K562 (cell line): ENCODE measurements around the gene LGR6. TPM values are rescaled to one million over a fixed set of nuclear protein-coding genes. Genes with fewer than 3 reads are reported as not detected.

Experiments used
- ATAC-seq: fragments of 200-7000 bp; cut with Tn5 transposase; 3 replicates; pipeline ENCODE4 v1.9.1; 2020; ENCODE audit warnings: moderate library complexity
- BruUV-seq: library from RNA; stranded (reverse); fragments of 400-500 nt; replicated peaks from 2 replicates; lab custom pipeline; 2021; lab: Mats Ljungman, UMichigan
- CTCF ChIA-PET: fragments of 300-600 bp; formaldehyde crosslinking; extraction: SDS; loops from one replicate; lab custom pipeline; 2021; ENCODE audit warnings: low intra/inter-chr PET ratio; lab: Yijun Ruan, JAX
- POLR2A ChIA-PET: fragments of 300-600, 350-650 bp; sonication (Branson Sonifier 250); formaldehyde crosslinking; extraction: SDS; loops from one replicate; lab custom pipeline; 2021; ENCODE audit warnings: antibody characterized with exemption, inconsistent platforms; lab: Yijun Ruan, JAX
- DNase-seq, 4 experiments: peaks; one replicate each; pipeline versions ENCODE4 v3.0.0 to v3.0.0-alpha.2; 2011 to 2018; ENCODE audit warnings: low spot score in 3 of 4, mixed read lengths in 3 of 4; ENCODE audit errors: extremely low read depth in 1 of 4
- FAIRE-seq: peaks from 2 replicates; lab custom pipeline; 2011; peaks lifted over from hg19 to GRCh38; lab: Jason Lieb, UNC
- H2AFZ ChIP-seq: 2 replicates; pipeline ENCODE4 v1.6.0; 2011; ENCODE audit warnings: low read depth, low read length, control low read depth, inconsistent platforms
- H3K27ac ChIP-seq: fragments of 200-600 bp; 3 replicates; pipeline ENCODE4 v1.8.0; 2011; ENCODE audit warnings: low read depth, mild to moderate bottlenecking, control low read depth, inconsistent platforms, low read length, moderate library complexity, mixed read lengths; ENCODE audit errors: extremely low read depth
- H3K27me3 ChIP-seq, 2 experiments: fragments of 300-600 bp in 1 of 2; 2 replicates in 1 of 2; 3 replicates in 1 of 2; pipeline versions ENCODE4 v1.6.0 to v1.8.0; 2011; ENCODE audit warnings: inconsistent platforms in 2 of 2, low read length in 2 of 2, mild to moderate bottlenecking in 1 of 2, mixed read lengths in 1 of 2, moderate library complexity in 1 of 2; ENCODE audit not compliant: control insufficient read depth in 2 of 2, insufficient read depth in 2 of 2
- H3K36me3 ChIP-seq: fragments of 300-600 bp; 3 replicates; pipeline ENCODE4 v1.8.0; 2011; ENCODE audit warnings: mild to moderate bottlenecking, low read length, inconsistent platforms; ENCODE audit not compliant: control insufficient read depth, insufficient read depth
- H3K4me1 ChIP-seq, 2 experiments: fragments of 200-600 bp in 1 of 2; replicated peaks in 1 of 2; 2 replicates in 1 of 2; 3 replicates in 1 of 2; pipeline versions ENCODE4 v1.5.1 to v1.8.0; 2011; ENCODE audit warnings: inconsistent platforms in 2 of 2, low read length in 2 of 2, mild to moderate bottlenecking in 1 of 2, mixed read lengths in 1 of 2, moderate library complexity in 1 of 2; ENCODE audit not compliant: control insufficient read depth in 2 of 2, insufficient read depth in 2 of 2
- H3K4me2 ChIP-seq: 2 replicates; pipeline ENCODE4 v1.6.1; 2011; ENCODE audit warnings: low read length, control low read depth, inconsistent platforms, mixed read lengths; ENCODE audit not compliant: insufficient read depth
- H3K4me3 ChIP-seq: fragments of 200-600 bp; sonication (generic), shearing (Covaris generic); 2 replicates; pipeline ENCODE4 v1.5.1; 2016; ENCODE audit warnings: control low read depth, inconsistent platforms
- H3K79me2 ChIP-seq: fragments of 200-600 bp; 3 replicates; pipeline ENCODE4 v1.8.0; 2011; ENCODE audit warnings: low read length, inconsistent platforms; ENCODE audit not compliant: control insufficient read depth, insufficient read depth
- H3K9ac ChIP-seq, 2 experiments: 2 replicates each; pipeline versions ENCODE4 v1.6.0 to v1.6.1; 2011; ENCODE audit warnings: low read depth in 2 of 2, low read length in 2 of 2, control low read depth in 1 of 2, inconsistent platforms in 1 of 2, mild to moderate bottlenecking in 1 of 2, mixed read lengths in 1 of 2; ENCODE audit not compliant: insufficient read depth in 1 of 2
- H3K9me1 ChIP-seq: one replicate; pipeline ENCODE4 v1.6.0; 2011; ENCODE audit warnings: inconsistent platforms, mild to moderate bottlenecking, low read length, moderate library complexity; ENCODE audit not compliant: control insufficient read depth, insufficient read depth
- H3K9me3 ChIP-seq: replicated peaks from 2 replicates; pipeline ENCODE4 v1.5.1; 2011; ENCODE audit warnings: low read depth, low read length, inconsistent platforms; ENCODE audit not compliant: control insufficient read depth, insufficient read depth
- H4K20me1 ChIP-seq: replicated peaks from 2 replicates; pipeline ENCODE4 v1.6.1; 2011; ENCODE audit warnings: low read length, inconsistent platforms, mixed read lengths; ENCODE audit not compliant: control insufficient read depth, insufficient read depth
- ETS2 ChIP-seq: IDR thresholded peaks from 2 replicates; pipeline ENCODE4 v1.6.1; 2016; ENCODE audit warnings: borderline replicate concordance, missing genetic modification characterization, mild to moderate bottlenecking, moderate library complexity, missing compliant biosample characterization; ENCODE audit not compliant: poor library complexity, severe bottlenecking
- IFI16 ChIP-seq: fragments of 250-450 bp; sonication (Bioruptor Pico); IDR thresholded peaks from 2 replicates; pipeline ENCODE4 v2.1.2; 2022; ENCODE audit warnings: mild to moderate bottlenecking, inconsistent platforms
- MAFK ChIP-seq: IDR thresholded peaks from 2 replicates; pipeline ENCODE4 v1.6.1; 2011; ENCODE audit warnings: low read length, improper control_type of control experiment
- MCM3 ChIP-seq: fragments of 450-650 bp; IDR thresholded peaks from 2 replicates; pipeline ENCODE4 v1.6.1; 2016
- NCOA2 ChIP-seq, 2 experiments: fragments of 450-650 bp; IDR thresholded peaks; 2 replicates each; pipeline ENCODE4 v1.6.1; 2018; ENCODE audit warnings: mild to moderate bottlenecking in 2 of 2, moderate library complexity in 1 of 2; ENCODE audit not compliant: partially characterized antibody in 2 of 2
- NFIC ChIP-seq: fragments of 450-650 bp; IDR thresholded peaks from 2 replicates; pipeline ENCODE4 v1.6.1; 2017; ENCODE audit warnings: mild to moderate bottlenecking, inconsistent platforms
- PHB2 ChIP-seq: fragments of 450-650 bp; IDR thresholded peaks from 2 replicates; pipeline ENCODE4 v1.6.1; 2017; ENCODE audit warnings: low read depth
- SIRT6 ChIP-seq: IDR thresholded peaks from one replicate; pipeline ENCODE4 v1.6.1; 2012; ENCODE audit warnings: low read depth, mild to moderate bottlenecking, control low read depth, inconsistent platforms, low read length, moderate library complexity
- STAT5A ChIP-seq: IDR thresholded peaks from 2 replicates; pipeline ENCODE4 v1.6.1; 2012; ENCODE audit warnings: low read length, inconsistent platforms, borderline replicate concordance
- ZNF174 ChIP-seq: fragments of 250-450 bp; sonication (Bioruptor Pico); IDR thresholded peaks from 2 replicates; pipeline ENCODE4 v1.4.0; 2020; ENCODE audit warnings: mild to moderate bottlenecking
- ZNF785 ChIP-seq: fragments of 250-450 bp; sonication (Bioruptor Pico); IDR thresholded peaks from 2 replicates; pipeline ENCODE4 v1.4.0; 2020; ENCODE audit warnings: mild to moderate bottlenecking
- WGBS: fragments of 100-300 bp; shearing (Covaris generic); methylation state at CpG from one replicate; pipeline ENCODE4 v1.1.6; 2016; ENCODE audit warnings: low coverage, mixed read lengths; ENCODE audit not compliant: insufficient coverage; ENCODE audit errors: missing lambda C conversion rate; 5-methylcytosine and 5-hydroxymethylcytosine counted together
- in situ Hi-C: fragments of 300-500 bp; cut with MboI; formaldehyde crosslinking; loops from 4 replicates; pipeline ENCODE4 v1.15.0; 2018; ENCODE audit warnings: inconsistent platforms, mixed read lengths
- intact Hi-C: fragments of 100-400 bp; cut with micrococcal nuclease; formaldehyde crosslinking; loops from 2 replicates; pipeline ENCODE4 v1.14.2; 2022
- polyA plus RNA-seq, 8 experiments: library from polyadenylated mRNA; depleted of rRNA in 4 of 8; stranded (reverse) in 5 of 8; unstranded in 3 of 8; fragments of >200 nt; fragmentation: Nextera tagmentation in 2 of 8; fragmentation: Illumina TruSeq in 1 of 8; extraction: Ambion mirVana in 2 of 8; extraction: Trizol in 1 of 8; gene quantifications; 2 replicates each; pipeline versions ENCODE4 v1.2.1 to v1.2.3, GENCODE V29; 2011 to 2014; ENCODE audit warnings: inconsistent platforms in 1 of 8, missing spikeins in 1 of 8
- total RNA-seq, 7 experiments: library from RNA; depleted of rRNA in 6 of 7; stranded (reverse); fragments of >200 nt in 6 of 7; fragmentation: Illumina TruSeq in 2 of 7; extraction: Trizol in 2 of 7; gene quantifications; 2 replicates each; pipeline versions ENCODE4 v1.2.1 to v1.2.3, GENCODE V29; 2011 to 2021; ENCODE audit warnings: low replicate concordance in 1 of 7
- TF ChIP-seq, protein P1 (sequence below): sonication (generic); formaldehyde crosslinking; IDR thresholded peaks from 2 replicates; pipeline ENCODE4 v1.4.0; 2020; ENCODE audit warnings: mild to moderate bottlenecking, missing genetic modification reagents

Gene LGR6
- total and polyA plus RNA-seq, 9 of the 15 experiments (the other 6 are each of a cell fraction or from before 2014, with no cell fraction given): 0.01 to 0.54 (median 0.17) TPM; not detected in 1

DNA sequence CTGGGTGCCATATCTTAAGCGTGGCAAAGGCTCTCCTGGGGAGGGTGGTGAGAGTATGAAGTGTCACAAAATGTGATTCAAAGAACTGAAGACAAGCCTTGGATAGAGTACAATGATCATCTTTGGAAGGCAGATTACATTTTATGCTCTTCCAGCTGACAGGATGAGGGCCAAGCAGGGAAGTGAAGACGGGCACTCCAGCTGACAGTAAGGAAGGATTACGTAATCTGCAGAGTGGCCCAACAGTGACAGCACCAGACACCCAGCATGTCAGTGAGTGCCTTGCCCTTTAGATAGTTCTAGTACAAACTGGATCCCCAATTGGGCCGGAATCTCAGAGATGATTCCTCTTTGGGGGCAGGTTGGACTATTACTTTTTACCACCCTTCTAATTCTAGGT is 95.4 kb downstream of the LGR6 start:
- H3K4me1 ChIP-seq: no peaks in the 10 kb centered on the region
- H3K9me1 ChIP-seq: no peaks in the 10 kb centered on the region
- no peak for ATAC-seq
- H3K79me2 ChIP-seq: no peaks in the 10 kb centered on the region
- H3K4me2 ChIP-seq: no peak overlapping the region
- H2AFZ ChIP-seq: no peak overlapping the region
- H4K20me1 ChIP-seq: no peaks in the 10 kb centered on the region; the same call in 1 of the 2 replicates
- H3K36me3 ChIP-seq: no peaks in the 10 kb centered on the region
- H3K27ac ChIP-seq: no peak overlapping the region
- in situ Hi-C loops (no loop called here), intact Hi-C loops (no loop called here)
- TF ChIP-seq PHB2 (no peak), NFIC (no peak), ZNF785 (CRISPR knock-in tag) (no peak), MCM3 (no peak), IFI16 (CRISPR knock-in tag) (no peak), NCOA2 (IDR thresholded peaks at IDR 0.05; ENCODE audit: partially characterized antibody in 2 of 2) (no peak), STAT5A (no peak), ETS2 (tag) (no peak), ZNF174 (CRISPR knock-in tag) (no peak), MAFK (no peak), SIRT6 (no peak)
- TF ChIP-seq, protein P1, sequence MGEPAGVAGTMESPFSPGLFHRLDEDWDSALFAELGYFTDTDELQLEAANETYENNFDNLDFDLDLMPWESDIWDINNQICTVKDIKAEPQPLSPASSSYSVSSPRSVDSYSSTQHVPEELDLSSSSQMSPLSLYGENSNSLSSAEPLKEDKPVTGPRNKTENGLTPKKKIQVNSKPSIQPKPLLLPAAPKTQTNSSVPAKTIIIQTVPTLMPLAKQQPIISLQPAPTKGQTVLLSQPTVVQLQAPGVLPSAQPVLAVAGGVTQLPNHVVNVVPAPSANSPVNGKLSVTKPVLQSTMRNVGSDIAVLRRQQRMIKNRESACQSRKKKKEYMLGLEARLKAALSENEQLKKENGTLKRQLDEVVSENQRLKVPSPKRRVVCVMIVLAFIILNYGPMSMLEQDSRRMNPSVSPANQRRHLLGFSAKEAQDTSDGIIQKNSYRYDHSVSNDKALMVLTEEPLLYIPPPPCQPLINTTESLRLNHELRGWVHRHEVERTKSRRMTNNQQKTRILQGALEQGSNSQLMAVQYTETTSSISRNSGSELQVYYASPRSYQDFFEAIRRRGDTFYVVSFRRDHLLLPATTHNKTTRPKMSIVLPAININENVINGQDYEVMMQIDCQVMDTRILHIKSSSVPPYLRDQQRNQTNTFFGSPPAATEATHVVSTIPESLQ (CRISPR knock-in tag): no peak
- no TSS peak for BruUV-seq
- ChIA-PET CTCF (no interaction called here), POLR2A (no interaction called here)
- H3K4me3 ChIP-seq: no peak overlapping the region
- no peak for FAIRE-seq
- WGBS: 2% methylated on average over 4 of the region's 4 CpGs
- H3K9ac ChIP-seq: no peak overlapping the region
- H3K9me3 ChIP-seq: no peaks in the 10 kb centered on the region
- H3K27me3 ChIP-seq: peaks cover 13 to 31% of the 10 kb centered on the region in 2 experiments; a peak in 4 of 5 replicates
- DNase-seq: no peak
